HepG2 (cell line): ENCODE results near the gene BSN. TPM values are rescaled to one million over a fixed set of nuclear protein-coding genes. Genes with fewer than 3 reads are reported as not detected.

ENCODE experiments used
- BCL6 ChIP-seq: IDR thresholded peaks from 2 replicates; pipeline ENCODE4 v1.6.1; 2016; ENCODE audit warnings: missing genetic modification reagents, missing compliant biosample characterization
- ERF ChIP-seq: IDR thresholded peaks from 2 replicates; pipeline ENCODE4 v1.6.1; 2018; ENCODE audit warnings: missing biosample characterization, missing genetic modification reagents
- FIP1L1 ChIP-seq: fragments of 200-400 bp; formaldehyde crosslinking; IDR thresholded peaks from 2 replicates; pipeline ENCODE4 v1.6.1; 2018; ENCODE audit warnings: low read depth, mild to moderate bottlenecking, low read length, moderate library complexity, borderline replicate concordance; ENCODE audit not compliant: insufficient read depth
- FOXA1 ChIP-seq, 2 experiments: fragments of 450-650 bp in 1 of 2; sonication (generic) in 1 of 2; formaldehyde crosslinking in 1 of 2; IDR thresholded peaks; 2 replicates each; pipeline versions ENCODE4 v1.4.0 to v1.6.1; 2016 to 2020; ENCODE audit warnings: missing genetic modification reagents in 1 of 2
- HMG20A ChIP-seq: IDR thresholded peaks from 2 replicates; pipeline ENCODE4 v1.6.1; 2016; ENCODE audit warnings: borderline replicate concordance
- MTA1 ChIP-seq: sonication (generic); formaldehyde crosslinking; IDR thresholded peaks from 2 replicates; pipeline ENCODE4 v1.4.0; 2020; ENCODE audit warnings: missing genetic modification reagents, mild to moderate bottlenecking, borderline replicate concordance
- RBAK ChIP-seq: sonication (generic); formaldehyde crosslinking; IDR thresholded peaks from 2 replicates; pipeline ENCODE4 v1.5.1; 2020; ENCODE audit warnings: mild to moderate bottlenecking, missing genetic modification reagents
- RCOR2 ChIP-seq: IDR thresholded peaks from 2 replicates; pipeline ENCODE4 v1.6.1; 2016; ENCODE audit warnings: missing biosample characterization, missing genetic modification reagents
- RXRB ChIP-seq: IDR thresholded peaks from 2 replicates; pipeline ENCODE4 v1.6.1; 2016; ENCODE audit warnings: borderline replicate concordance, missing genetic modification reagents, missing compliant biosample characterization
- SMAD9 ChIP-seq: sonication (generic); formaldehyde crosslinking; IDR thresholded peaks from 2 replicates; pipeline ENCODE4 v1.5.1; 2020; ENCODE audit warnings: mild to moderate bottlenecking, missing genetic modification reagents
- SOX13 ChIP-seq, 3 experiments: fragments of 450-650 bp in 1 of 3; sonication (generic) in 1 of 3; formaldehyde crosslinking in 1 of 3; IDR thresholded peaks in 2 of 3; conservative IDR thresholded peaks in 1 of 3; 2 replicates each; pipeline versions ENCODE4 v1.5.0 to v1.6.1; 2016 to 2020; ENCODE audit warnings: antibody characterized with exemption in 1 of 3, mild to moderate bottlenecking in 1 of 3, missing compliant biosample characterization in 1 of 3, missing genetic modification reagents in 1 of 3, moderate library complexity in 1 of 3
- TBL1XR1 ChIP-seq: fragments of 150-350 bp; IDR thresholded peaks from 2 replicates; pipeline ENCODE4 v1.6.1; 2014; ENCODE audit warnings: borderline replicate concordance, low read length; ENCODE audit not compliant: partially characterized antibody
- YEATS2 ChIP-seq: sonication (generic); formaldehyde crosslinking; IDR thresholded peaks from 2 replicates; pipeline ENCODE4 v1.4.0; 2020; ENCODE audit warnings: missing genetic modification reagents, borderline replicate concordance
- ZNF121 ChIP-seq: sonication (generic); formaldehyde crosslinking; IDR thresholded peaks from 2 replicates; pipeline ENCODE4 v1.5.0; 2020; ENCODE audit warnings: mild to moderate bottlenecking, missing genetic modification reagents
- ZNF264 ChIP-seq: sonication (generic); formaldehyde crosslinking; IDR thresholded peaks from 2 replicates; pipeline ENCODE4 v1.4.0; 2020; ENCODE audit warnings: missing genetic modification reagents
- ZNF451 ChIP-seq: sonication (generic); formaldehyde crosslinking; IDR thresholded peaks from 2 replicates; pipeline ENCODE4 v1.5.0; 2020; ENCODE audit warnings: mild to moderate bottlenecking, missing genetic modification reagents
- ZNF501 ChIP-seq: sonication (generic); formaldehyde crosslinking; IDR thresholded peaks from 2 replicates; pipeline ENCODE4 v1.5.1; 2020; ENCODE audit warnings: mild to moderate bottlenecking, moderate library complexity, missing genetic modification reagents
- ZSCAN21 ChIP-seq: sonication (generic); formaldehyde crosslinking; IDR thresholded peaks from 2 replicates; pipeline ENCODE4 v1.8.0; 2022; ENCODE audit warnings: mild to moderate bottlenecking, missing genetic modification reagents, moderate library complexity, borderline replicate concordance
- polyA plus RNA-seq, 8 experiments: library from polyadenylated mRNA; depleted of rRNA in 3 of 8; stranded (reverse) in 7 of 8; unstranded in 1 of 8; fragments of >200 nt; fragmentation: Illumina TruSeq in 4 of 8; extraction: Trizol in 4 of 8; gene quantifications; 2 replicates each; pipeline versions ENCODE4 v1.2.1 to v1.2.3, GENCODE V29; 2011 to 2016; ENCODE audit warnings: low read depth in 4 of 8, missing spikeins in 1 of 8, mixed read lengths in 1 of 8; ENCODE audit not compliant: insufficient read depth in 1 of 8
- total RNA-seq, 5 experiments: library from RNA; depleted of rRNA; stranded (reverse); fragments of >200 nt; fragmentation: Illumina TruSeq; extraction: Trizol; gene quantifications; 2 replicates each; pipeline ENCODE4 v1.2.3, GENCODE V29; 2016; ENCODE audit warnings: low read depth in 1 of 5
- TF ChIP-seq, protein P1 (sequence below): sonication (generic); formaldehyde crosslinking; IDR thresholded peaks from 2 replicates; pipeline ENCODE4 v1.4.0; 2020; ENCODE audit warnings: missing genetic modification reagents, borderline replicate concordance
- TF ChIP-seq, protein P2 (sequence below): IDR thresholded peaks from 2 replicates; pipeline ENCODE4 v1.6.1; 2016; ENCODE audit warnings: mild to moderate bottlenecking
- TF ChIP-seq, protein P3 (sequence below): sonication (generic); formaldehyde crosslinking; IDR thresholded peaks from 2 replicates; pipeline ENCODE4 v1.4.0; 2020; ENCODE audit warnings: mild to moderate bottlenecking, missing genetic modification reagents, borderline replicate concordance
- TF ChIP-seq, protein P4 (sequence below): sonication (generic); formaldehyde crosslinking; IDR thresholded peaks from 2 replicates; pipeline ENCODE4 v1.4.0; 2020; ENCODE audit warnings: mild to moderate bottlenecking, missing genetic modification reagents
- TF ChIP-seq, protein P5 (sequence below): IDR thresholded peaks from 2 replicates; pipeline ENCODE4 v1.6.1; 2012; ENCODE audit warnings: inconsistent platforms

Gene BSN
- total and polyA plus RNA-seq, 2 of the 13 experiments (the other 11 are each of a cell fraction or from before 2014, with no cell fraction given), result 0.42 to 0.86 TPM

DNA sequence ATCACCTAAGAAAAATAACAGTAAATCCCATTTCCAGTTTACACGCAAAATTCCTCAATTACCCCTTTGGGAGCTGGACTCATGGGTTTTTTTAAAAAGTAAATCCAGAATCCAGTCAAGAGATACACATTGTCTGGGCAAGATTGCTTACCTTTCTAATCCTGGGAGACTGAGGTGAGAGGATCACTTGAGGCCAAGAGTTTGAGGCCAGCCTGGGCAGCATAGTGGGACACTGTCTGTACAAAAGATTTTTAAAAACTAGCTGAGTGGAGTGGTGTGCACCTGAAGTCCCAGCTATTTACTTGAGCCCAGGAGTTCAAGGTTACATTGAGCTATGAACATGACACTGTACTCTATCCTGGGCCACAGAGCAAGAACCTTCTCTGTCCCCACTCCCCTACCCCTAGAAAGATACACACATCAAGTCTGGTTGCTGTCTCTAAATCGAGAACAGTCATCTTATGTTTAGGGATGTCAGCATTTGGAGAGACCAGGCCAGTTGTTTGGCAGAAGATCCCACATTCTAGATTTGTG is 45.2 kb upstream of the BSN start (continued):
- TF ChIP-seq SMAD9 (CRISPR knock-in tag), result no peak
- TF ChIP-seq, protein P1, sequence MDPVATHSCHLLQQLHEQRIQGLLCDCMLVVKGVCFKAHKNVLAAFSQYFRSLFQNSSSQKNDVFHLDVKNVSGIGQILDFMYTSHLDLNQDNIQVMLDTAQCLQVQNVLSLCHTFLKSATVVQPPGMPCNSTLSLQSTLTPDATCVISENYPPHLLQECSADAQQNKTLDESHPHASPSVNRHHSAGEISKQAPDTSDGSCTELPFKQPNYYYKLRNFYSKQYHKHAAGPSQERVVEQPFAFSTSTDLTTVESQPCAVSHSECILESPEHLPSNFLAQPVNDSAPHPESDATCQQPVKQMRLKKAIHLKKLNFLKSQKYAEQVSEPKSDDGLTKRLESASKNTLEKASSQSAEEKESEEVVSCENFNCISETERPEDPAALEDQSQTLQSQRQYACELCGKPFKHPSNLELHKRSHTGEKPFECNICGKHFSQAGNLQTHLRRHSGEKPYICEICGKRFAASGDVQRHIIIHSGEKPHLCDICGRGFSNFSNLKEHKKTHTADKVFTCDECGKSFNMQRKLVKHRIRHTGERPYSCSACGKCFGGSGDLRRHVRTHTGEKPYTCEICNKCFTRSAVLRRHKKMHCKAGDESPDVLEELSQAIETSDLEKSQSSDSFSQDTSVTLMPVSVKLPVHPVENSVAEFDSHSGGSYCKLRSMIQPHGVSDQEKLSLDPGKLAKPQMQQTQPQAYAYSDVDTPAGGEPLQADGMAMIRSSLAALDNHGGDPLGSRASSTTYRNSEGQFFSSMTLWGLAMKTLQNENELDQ (CRISPR knock-in tag), result no peak
- TF ChIP-seq, protein P2, sequence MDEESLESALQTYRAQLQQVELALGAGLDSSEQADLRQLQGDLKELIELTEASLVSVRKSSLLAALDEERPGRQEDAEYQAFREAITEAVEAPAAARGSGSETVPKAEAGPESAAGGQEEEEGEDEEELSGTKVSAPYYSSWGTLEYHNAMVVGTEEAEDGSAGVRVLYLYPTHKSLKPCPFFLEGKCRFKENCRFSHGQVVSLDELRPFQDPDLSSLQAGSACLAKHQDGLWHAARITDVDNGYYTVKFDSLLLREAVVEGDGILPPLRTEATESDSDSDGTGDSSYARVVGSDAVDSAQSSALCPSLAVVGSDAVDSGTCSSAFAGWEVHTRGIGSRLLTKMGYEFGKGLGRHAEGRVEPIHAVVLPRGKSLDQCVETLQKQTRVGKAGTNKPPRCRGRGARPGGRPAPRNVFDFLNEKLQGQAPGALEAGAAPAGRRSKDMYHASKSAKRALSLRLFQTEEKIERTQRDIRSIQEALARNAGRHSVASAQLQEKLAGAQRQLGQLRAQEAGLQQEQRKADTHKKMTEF (CRISPR knock-in tag), result no peak
- TF ChIP-seq ZNF121, result peak; percentile 96
- TF ChIP-seq, protein P3, sequence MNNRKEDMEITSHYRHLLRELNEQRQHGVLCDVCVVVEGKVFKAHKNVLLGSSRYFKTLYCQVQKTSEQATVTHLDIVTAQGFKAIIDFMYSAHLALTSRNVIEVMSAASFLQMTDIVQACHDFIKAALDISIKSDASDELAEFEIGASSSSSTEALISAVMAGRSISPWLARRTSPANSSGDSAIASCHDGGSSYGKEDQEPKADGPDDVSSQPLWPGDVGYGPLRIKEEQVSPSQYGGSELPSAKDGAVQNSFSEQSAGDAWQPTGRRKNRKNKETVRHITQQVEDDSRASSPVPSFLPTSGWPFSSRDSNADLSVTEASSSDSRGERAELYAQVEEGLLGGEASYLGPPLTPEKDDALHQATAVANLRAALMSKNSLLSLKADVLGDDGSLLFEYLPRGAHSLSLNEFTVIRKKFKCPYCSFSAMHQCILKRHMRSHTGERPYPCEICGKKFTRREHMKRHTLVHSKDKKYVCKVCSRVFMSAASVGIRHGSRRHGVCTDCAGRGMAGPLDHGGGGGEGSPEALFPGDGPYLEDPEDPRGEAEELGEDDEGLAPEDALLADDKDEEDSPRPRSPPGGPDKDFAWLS (CRISPR knock-in tag), result no peak
- peak; percentile 41; the same call in 1 of the 2 replicates for TF ChIP-seq HMG20A (CRISPR knock-in tag)
- TF ChIP-seq ZNF501 (CRISPR knock-in tag), result no peak
- TF ChIP-seq TBL1XR1, result peak; percentile 53
- no peak for TF ChIP-seq ZSCAN21 (CRISPR knock-in tag)
- no peak for TF ChIP-seq ZNF451 (CRISPR knock-in tag)
- TF ChIP-seq YEATS2 (CRISPR knock-in tag), result no peak
- no peak for TF ChIP-seq FOXA1 (IDR thresholded peaks at IDR 0.05)
- 0 out of 2 replicates have a peak, but pooled peaks have one; percentile 32 for TF ChIP-seq FOXA1 (CRISPR knock-in tag; IDR thresholded peaks at IDR 0.05)
- peak; percentile 29; the same call in 1 of the 2 replicates for TF ChIP-seq RCOR2 (CRISPR knock-in tag)
- peak; percentile 49; the same call in 1 of the 2 replicates for TF ChIP-seq RXRB
- no peak for TF ChIP-seq RBAK (CRISPR knock-in tag)
- TF ChIP-seq, protein P4, sequence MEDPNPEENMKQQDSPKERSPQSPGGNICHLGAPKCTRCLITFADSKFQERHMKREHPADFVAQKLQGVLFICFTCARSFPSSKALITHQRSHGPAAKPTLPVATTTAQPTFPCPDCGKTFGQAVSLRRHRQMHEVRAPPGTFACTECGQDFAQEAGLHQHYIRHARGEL (CRISPR knock-in tag), result no peak
- no peak for TF ChIP-seq SOX13 (IDR thresholded peaks at IDR 0.05)
- TF ChIP-seq SOX13 (CRISPR knock-in tag; conservative IDR thresholded peaks at IDR 0.05 in 1 of 2, IDR thresholded peaks at IDR 0.05 in 1 of 2), result peak in 1 of 2 experiments; percentile 32; a peak in 1 of 4 replicates
- TF ChIP-seq FIP1L1, result no peak
- TF ChIP-seq ZNF264, result no peak
- TF ChIP-seq BCL6 (CRISPR knock-in tag), result peak; percentile 73
- TF ChIP-seq MTA1 (CRISPR knock-in tag), result no peak
- 0 out of 2 replicates have a peak, but pooled peaks have one; percentile 43 for TF ChIP-seq ERF (CRISPR knock-in tag)
- TF ChIP-seq, protein P5, sequence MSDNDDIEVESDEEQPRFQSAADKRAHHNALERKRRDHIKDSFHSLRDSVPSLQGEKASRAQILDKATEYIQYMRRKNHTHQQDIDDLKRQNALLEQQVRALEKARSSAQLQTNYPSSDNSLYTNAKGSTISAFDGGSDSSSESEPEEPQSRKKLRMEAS, result no peak
